ENCODE data around the gene DYNLT2.
A peak's percentile ranks its signal among the peaks of the same experiment; 100 is the strongest.

Gene DYNLT2

GRCh38 chr6:169751242-169752073 is at the start of gene DYNLT2, which contains the start of gene ERMARD:
DYNLT2 (minus strand) TSS chr6:169751572; CDS start chr6:169751458, 114 bp downstream.
ERMARD (plus strand) TSS chr6:169751622; CDS start chr6:169751658, 36 bp downstream.
- DNase-seq, result peak; percentile 99

- peak; percentile 47 for DNase-seq
Observed at GRCh38 chr6:169800668-169801395, 49.5 kb upstream of the DYNLT2 start.

- DNase-seq, result no peak
Observed at GRCh38 chr6:169800116-169800667, 48.8 kb upstream of the DYNLT2 start.

GRCh38 chr6:169799474-169799926 is 48.1 kb upstream of the DYNLT2 start:
- DNase-seq, result no peak

- no peak for DNase-seq
Observed at GRCh38 chr6:169798764-169799473, 47.5 kb upstream of the DYNLT2 start.

- no peak for DNase-seq
Observed at GRCh38 chr6:169795196-169795595, 43.8 kb upstream of the DYNLT2 start.

GRCh38 chr6:169794317-169795055 is 43.1 kb upstream of the DYNLT2 start:
- no peak for DNase-seq

- DNase-seq, result no peak
Observed at GRCh38 chr6:169793408-169793807, 42.0 kb upstream of the DYNLT2 start.

GRCh38 chr6:169792306-169793015 is 41.1 kb upstream of the DYNLT2 start:
- DNase-seq, result no peak

GRCh38 chr6:169791721-169792131 is 40.4 kb upstream of the DYNLT2 start:
- DNase-seq, result no peak

GRCh38 chr6:169789944-169790927 is 38.9 kb upstream of the DYNLT2 start:
- DNase-seq, result peak; percentile 96

GRCh38 chr6:169789146-169789943 is 38.0 kb upstream of the DYNLT2 start:
- no peak for DNase-seq

- no peak for DNase-seq
Observed at GRCh38 chr6:169788809-169789145, 37.4 kb upstream of the DYNLT2 start.

- DNase-seq, result no peak
Observed at GRCh38 chr6:169787797-169788196, 36.4 kb upstream of the DYNLT2 start.

GRCh38 chr6:169786349-169786748 is 35.0 kb upstream of the DYNLT2 start:
- no peak for DNase-seq

- no peak for DNase-seq
Observed at GRCh38 chr6:169785566-169785965, 34.2 kb upstream of the DYNLT2 start.

- DNase-seq, result no peak
Observed at GRCh38 chr6:169784821-169785340, 33.5 kb upstream of the DYNLT2 start.

- DNase-seq, result no peak
Observed at GRCh38 chr6:169783971-169784820, 32.8 kb upstream of the DYNLT2 start.

Measured in retina (tissue), 1 donor.